ENCODE data around the gene MLXIPL.

DNA sequence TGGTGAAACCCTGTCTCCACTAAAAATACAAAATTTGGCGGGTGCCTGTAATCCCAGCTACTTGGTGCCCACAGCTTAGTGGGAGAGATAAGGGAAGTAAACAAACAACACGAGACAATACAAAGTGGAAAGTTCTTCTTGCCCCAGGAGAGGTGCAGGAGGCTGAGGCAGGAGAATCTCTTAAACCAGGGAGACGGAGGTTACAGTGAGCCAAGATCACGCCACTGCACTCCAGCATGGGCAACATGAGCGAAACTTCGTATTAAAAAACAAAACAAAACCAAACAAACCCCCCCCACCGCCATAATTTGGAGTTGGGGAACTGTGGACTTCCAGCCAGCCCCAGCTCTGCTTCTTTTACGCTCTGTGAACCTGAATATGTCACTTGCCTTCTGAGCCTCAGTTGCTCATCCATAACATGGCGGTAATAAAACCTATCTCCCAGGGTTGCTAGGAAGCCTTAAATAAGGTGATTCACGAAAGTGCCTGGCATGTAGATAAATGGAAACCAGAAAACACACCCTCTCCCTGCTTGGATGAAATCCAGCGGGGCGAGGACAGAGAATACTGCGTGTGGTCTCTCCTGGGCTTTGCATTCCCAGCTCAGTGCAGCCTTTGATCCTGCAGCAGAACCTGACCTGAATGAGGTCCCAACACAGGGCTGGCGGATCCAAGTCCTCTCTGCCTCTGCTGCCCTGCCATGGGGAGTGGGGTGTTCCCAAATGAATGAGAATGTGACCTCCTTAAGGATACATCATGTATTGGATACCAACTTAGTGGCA is 10.2 kb downstream of the MLXIPL start:
- TF ChIP-seq POLR2A (IDR thresholded peaks at IDR 0.05) (no peak), EP300 (IDR thresholded peaks at IDR 0.05; ENCODE audit: low read depth) (no peak), POLR2AphosphoS5 (IDR thresholded peaks at IDR 0.05) (no peak)
- TF ChIP-seq, protein P1, sequence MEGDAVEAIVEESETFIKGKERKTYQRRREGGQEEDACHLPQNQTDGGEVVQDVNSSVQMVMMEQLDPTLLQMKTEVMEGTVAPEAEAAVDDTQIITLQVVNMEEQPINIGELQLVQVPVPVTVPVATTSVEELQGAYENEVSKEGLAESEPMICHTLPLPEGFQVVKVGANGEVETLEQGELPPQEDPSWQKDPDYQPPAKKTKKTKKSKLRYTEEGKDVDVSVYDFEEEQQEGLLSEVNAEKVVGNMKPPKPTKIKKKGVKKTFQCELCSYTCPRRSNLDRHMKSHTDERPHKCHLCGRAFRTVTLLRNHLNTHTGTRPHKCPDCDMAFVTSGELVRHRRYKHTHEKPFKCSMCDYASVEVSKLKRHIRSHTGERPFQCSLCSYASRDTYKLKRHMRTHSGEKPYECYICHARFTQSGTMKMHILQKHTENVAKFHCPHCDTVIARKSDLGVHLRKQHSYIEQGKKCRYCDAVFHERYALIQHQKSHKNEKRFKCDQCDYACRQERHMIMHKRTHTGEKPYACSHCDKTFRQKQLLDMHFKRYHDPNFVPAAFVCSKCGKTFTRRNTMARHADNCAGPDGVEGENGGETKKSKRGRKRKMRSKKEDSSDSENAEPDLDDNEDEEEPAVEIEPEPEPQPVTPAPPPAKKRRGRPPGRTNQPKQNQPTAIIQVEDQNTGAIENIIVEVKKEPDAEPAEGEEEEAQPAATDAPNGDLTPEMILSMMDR (IDR thresholded peaks at IDR 0.05), result no peak
